Stimulated activated CD8-positive, alpha-beta memory T cell treated with anti-CD3 and anti-CD28 coated beads, Interleukin-15, amount 100 ng/mL, for 48 hours (primary cell): ENCODE data around the gene OSTF1.

Experiments
- DNase-seq, 2 donors: peaks; one replicate each; pipeline ENCODE4 v3.0.0-alpha.2; 2020; ENCODE audit warnings: low read depth in 2 of 2

The OSTF1 gene

GRCh38 chr9:75087824-75088645 lies at the start of gene OSTF1, which contains the start of gene NMRK1:
OSTF1 (plus strand) TSS chr9:75088514; CDS start chr9:75088693, 179 bp downstream.
NMRK1 (minus strand) TSS chr9:75088155; CDS start chr9:75083115, 5,040 bp downstream.
- peak; percentile 91 to 95 for DNase-seq

DNA sequence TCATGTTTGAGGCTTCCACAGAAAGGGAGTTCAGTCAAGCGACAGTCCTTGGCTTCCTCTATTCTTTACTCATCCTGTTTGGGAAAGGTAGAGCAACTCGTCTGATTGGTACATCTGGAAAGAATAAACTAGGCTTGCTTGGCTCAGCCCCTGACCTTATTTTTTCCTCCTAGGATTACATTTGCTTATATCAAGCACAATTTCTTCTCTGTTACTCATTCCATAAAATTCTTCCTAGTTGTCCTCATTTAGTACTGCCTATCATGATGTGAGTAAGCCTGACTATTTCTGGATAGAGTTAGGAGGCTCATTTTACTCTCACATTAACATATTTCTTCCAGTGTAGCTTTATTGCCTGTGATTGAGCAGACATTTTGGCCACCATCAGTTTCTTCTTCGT lies 49.3 kb upstream of the OSTF1 start:
- DNase-seq: no peak

DNA sequence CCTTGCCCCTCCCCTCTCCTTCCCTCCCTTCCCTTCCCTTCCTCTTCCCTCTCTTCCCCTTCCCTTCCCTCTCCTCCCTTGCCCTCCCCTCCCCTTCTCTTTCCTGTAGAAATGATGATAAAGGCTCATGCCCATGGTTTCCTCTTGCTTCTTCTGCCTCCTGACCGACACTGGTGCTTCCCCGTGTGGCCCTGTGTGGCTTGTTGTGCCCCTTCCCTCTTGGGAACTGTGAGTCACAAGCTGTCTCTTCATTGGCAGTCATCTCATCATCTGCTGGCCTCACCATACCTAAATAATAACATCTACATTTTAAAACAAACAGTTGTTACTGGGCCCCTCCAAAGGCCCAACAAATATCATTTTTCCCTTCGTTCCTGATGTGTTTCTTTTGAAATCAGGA lies 48.5 kb upstream of the OSTF1 start:
- no peak for DNase-seq

DNA sequence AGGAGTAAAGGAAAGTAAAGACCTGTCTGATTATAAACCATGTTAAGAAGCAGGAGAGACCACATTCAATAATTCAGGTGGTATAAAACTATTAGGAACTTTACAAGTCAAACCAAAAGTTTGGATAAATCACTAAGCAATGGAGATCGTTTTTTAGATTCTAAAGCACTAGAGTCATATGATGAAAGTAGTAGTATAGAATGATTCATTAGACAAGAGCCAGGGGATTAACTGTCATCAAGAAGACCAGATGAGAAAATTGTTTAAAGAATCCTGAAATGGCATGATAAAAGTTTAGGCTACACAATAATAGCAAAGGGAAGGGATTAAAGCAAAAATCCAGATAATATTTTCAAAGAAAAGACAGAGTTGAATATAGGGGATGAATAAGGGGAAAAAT lies 47.3 kb upstream of the OSTF1 start:
- no peak for DNase-seq

DNA sequence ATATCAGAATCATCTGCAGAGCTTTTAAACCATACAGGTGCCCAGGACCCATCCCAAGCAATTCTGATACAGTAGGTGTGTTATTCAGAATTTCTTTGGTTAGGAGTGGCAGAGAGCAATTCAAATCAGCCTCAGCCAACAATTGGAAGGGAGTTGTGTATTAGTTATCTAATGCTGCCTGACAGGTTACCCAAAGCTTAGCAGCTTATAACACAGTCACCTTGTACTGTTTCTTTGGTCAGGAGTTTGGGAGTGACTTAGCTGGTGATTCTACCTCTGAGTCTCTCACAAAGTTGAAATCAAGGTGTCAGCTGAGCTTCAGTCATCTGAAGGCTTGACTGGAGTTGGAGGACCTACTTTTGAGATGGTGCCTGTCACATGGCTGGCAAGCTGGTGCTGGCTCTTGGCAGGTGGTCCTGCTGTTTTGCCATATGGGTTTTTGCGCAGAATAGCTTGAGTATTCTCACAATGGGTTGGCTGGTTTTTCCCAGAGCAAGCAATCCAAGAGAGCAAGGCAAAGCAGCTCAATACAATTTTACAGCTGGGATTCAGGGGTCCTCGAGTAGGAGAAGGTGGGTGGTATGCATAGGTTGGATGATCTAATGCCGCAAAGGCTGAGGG lies 41.5 kb upstream of the OSTF1 start:
- no peak for DNase-seq

DNA sequence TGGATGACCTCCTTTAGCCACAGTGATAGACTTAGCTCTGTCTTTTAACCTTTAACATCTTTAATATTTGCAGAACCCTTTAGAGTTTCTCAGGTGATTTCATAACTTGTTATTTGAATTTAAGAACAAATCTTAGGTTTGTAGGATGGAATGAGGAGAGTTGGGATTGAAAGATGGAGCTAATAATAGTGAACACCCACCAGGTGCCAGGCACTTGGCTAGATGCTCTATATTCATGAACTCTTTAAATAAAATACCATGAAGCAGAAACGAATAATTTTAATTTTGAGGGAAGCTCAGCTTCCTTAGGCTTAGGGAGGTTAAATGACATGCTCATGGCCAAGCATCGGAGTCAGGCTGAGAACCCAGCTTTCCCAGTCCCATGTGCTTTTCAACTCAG lies 40.8 kb upstream of the OSTF1 start:
- no peak for DNase-seq

GRCh38 chr9:75051285-75051684 lies 37.0 kb upstream of the OSTF1 start:
- no peak for DNase-seq

- DNase-seq: no peak
Measured at GRCh38 chr9:75053869-75054268, 34.4 kb upstream of the OSTF1 start.

- no peak for DNase-seq
Measured at GRCh38 chr9:75054368-75055001, 33.8 kb upstream of the OSTF1 start.

- no peak for DNase-seq
Measured at GRCh38 chr9:75061169-75061568, 27.1 kb upstream of the OSTF1 start.

DNA sequence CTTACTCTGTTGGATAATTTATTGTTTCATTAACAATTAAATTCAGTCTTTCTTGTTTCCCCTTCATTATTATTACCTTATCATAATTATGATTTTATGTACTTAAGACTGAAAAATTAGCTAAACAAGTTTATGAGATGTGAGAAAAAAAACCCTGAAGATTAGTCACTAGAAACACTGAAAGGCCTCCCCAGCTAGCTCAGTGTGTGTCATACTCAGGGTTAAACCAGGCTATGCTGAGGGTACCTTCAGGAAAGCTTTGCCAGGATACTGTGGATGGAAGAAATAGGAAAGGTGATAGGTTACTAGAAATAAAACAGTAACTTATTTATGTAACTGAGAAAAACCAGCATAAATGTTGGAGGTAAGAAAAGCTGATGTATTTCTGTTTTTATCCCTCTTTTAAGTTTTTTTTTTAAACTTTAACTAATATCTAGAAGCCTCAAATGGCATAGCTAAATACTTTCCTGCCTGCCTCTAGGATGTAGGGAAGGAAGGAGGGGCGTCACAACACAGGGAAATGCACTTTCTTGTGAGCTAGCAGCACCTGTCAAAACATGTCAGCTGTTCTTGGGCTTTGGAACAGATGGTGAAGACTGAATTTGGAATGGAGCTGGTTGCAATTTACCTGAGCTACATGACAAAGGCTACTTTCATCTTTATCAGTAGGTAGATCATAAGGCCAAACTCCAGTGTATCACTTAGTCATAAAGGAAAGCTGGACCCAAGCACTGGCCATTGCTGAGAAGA lies 24.6 kb upstream of the OSTF1 start:
- no peak for DNase-seq

- DNase-seq: no peak
Measured at GRCh38 chr9:75064307-75065025, 23.8 kb upstream of the OSTF1 start.

GRCh38 chr9:75065510-75065909 lies 22.8 kb upstream of the OSTF1 start:
- no peak for DNase-seq

- DNase-seq: no peak
Measured at GRCh38 chr9:75067894-75068293, 20.4 kb upstream of the OSTF1 start.

DNA sequence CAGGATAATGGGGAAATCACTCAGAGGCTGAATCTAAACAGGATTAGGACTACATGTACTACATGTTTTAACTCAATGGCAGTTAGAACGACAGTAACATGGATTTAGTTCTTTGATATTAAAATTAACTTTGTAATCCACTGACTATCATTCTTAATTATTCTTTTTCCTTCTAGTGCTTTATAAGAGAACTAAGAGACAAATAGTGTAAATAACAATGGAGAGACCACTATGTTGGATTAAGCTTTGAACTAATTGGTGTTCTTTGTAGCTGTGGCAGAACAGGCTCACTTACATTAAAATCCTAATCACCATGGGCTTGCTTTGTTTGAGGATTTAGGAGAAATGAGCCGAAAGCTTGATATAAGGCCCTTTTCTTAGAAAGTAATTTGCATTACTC lies 19.1 kb upstream of the OSTF1 start:
- DNase-seq: no peak

GRCh38 chr9:75071530-75072122 lies 16.7 kb upstream of the OSTF1 start:
- DNase-seq: peak; percentile 21 to 29

- no peak for DNase-seq
Measured at GRCh38 chr9:75072895-75073294, 15.4 kb upstream of the OSTF1 start.

GRCh38 chr9:75081632-75082031 lies 6.7 kb upstream of the OSTF1 start:
- no peak for DNase-seq

- peak; percentile 22 to 24 for DNase-seq
Measured at GRCh38 chr9:75083188-75083970, 4.9 kb upstream of the OSTF1 start.

DNA sequence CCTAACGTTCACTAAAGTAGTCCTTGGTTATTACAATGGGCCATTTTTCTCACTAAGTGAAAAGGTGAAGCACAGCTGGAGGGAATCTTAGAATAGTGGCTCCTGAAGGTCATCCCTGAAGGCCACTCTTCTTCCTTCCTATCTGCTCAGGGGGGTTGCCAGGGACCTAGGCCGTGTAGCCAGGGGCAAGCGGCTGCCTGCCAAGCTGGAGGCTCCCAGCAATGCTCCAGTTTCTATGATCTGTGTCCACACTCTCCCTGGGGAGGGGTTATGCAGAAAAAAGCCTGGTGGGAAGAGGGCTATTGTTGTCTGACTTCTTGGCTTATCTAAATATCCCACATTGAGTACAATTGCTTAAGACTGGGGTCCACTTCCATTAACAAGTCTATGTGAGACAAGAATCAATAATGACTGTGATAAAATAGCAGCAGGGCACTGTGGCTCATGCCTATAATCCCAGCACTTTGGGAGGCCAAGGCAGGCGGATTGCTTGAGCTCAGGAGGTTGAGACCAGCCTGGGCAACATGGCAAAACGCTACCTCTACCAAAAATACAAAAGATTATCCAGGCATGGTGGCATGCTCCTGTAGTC lies 4.1 kb upstream of the OSTF1 start:
- no peak for DNase-seq
